ENCODE measurements around the gene VEGFC. TPM values are rescaled to one million over a fixed set of nuclear protein-coding genes. Genes with fewer than 3 reads are reported as not detected.

The VEGFC gene
- polyA plus RNA-seq, 1 donor, result 6.6 TPM

GRCh38 chr4:176767183-176767582, 25.5 kb downstream of the VEGFC start:
- Histone ChIP-seq H3K27ac (ENCODE audit: low read length) (no peak overlapping the region), H3K9me3 (ENCODE audit: control insufficient read depth, low read depth, low read length) (no peaks in the 10 kb centered on the region), H3K27me3 (ENCODE audit: control insufficient read depth, insufficient read depth, low read length) (no peaks in the 10 kb centered on the region), H3K4me3 (ENCODE audit: low read length) (no peak overlapping the region), H3K4me1 (ENCODE audit: control insufficient read depth, insufficient read depth, low read length) (no peaks in the 10 kb centered on the region), H3K36me3 (ENCODE audit: control insufficient read depth, insufficient read depth, low read length) (no peaks in the 10 kb centered on the region)
- no CpG with 5 or more reads among the region's 1 CpG for WGBS (ENCODE audit: insufficient coverage, low lambda C conversion rate)
- no peak for DNase-seq

- no peaks in the 10 kb centered on the region for H3K4me1 ChIP-seq (ENCODE audit: control insufficient read depth, insufficient read depth, low read length)
- H3K9me3 ChIP-seq (ENCODE audit: control insufficient read depth, low read depth, low read length), result no peaks in the 10 kb centered on the region
- H3K4me3 ChIP-seq (ENCODE audit: low read length), result no peak overlapping the region
- H3K27ac ChIP-seq (ENCODE audit: low read length), result no peak overlapping the region
- no peaks in the 10 kb centered on the region for H3K36me3 ChIP-seq (ENCODE audit: control insufficient read depth, insufficient read depth, low read length)
- no peaks in the 10 kb centered on the region for H3K27me3 ChIP-seq (ENCODE audit: control insufficient read depth, insufficient read depth, low read length)
- no peak for DNase-seq
- 80% methylated on average over 1 of the region's 3 CpGs for WGBS (ENCODE audit: insufficient coverage, low lambda C conversion rate)
Observed at GRCh38 chr4:176762661-176763308, 29.9 kb downstream of the VEGFC start.

GRCh38 chr4:176761872-176762271, 30.9 kb downstream of the VEGFC start:
- H3K4me3 ChIP-seq (ENCODE audit: low read length), result no peak overlapping the region
- no peak overlapping the region for H3K27ac ChIP-seq (ENCODE audit: low read length)
- H3K36me3 ChIP-seq (ENCODE audit: control insufficient read depth, insufficient read depth, low read length), result no peaks in the 10 kb centered on the region
- H3K4me1 ChIP-seq (ENCODE audit: control insufficient read depth, insufficient read depth, low read length), result no peaks in the 10 kb centered on the region
- no peaks in the 10 kb centered on the region for H3K9me3 ChIP-seq (ENCODE audit: control insufficient read depth, low read depth, low read length)
- DNase-seq, result no peak
- no peaks in the 10 kb centered on the region for H3K27me3 ChIP-seq (ENCODE audit: control insufficient read depth, insufficient read depth, low read length)
- WGBS (ENCODE audit: insufficient coverage, low lambda C conversion rate), result no CpG with 5 or more reads among the region's 3 CpGs

- Histone ChIP-seq H3K27me3 (ENCODE audit: control insufficient read depth, insufficient read depth, low read length) (no peaks in the 10 kb centered on the region), H3K4me3 (ENCODE audit: low read length) (no peak overlapping the region), H3K27ac (ENCODE audit: low read length) (no peak overlapping the region), H3K36me3 (ENCODE audit: control insufficient read depth, insufficient read depth, low read length) (no peaks in the 10 kb centered on the region), H3K4me1 (ENCODE audit: control insufficient read depth, insufficient read depth, low read length) (no peaks in the 10 kb centered on the region), H3K9me3 (ENCODE audit: control insufficient read depth, low read depth, low read length) (no peaks in the 10 kb centered on the region)
- no CpG with 5 or more reads among the region's 3 CpGs for whole genome bisulfite sequencing (ENCODE audit: insufficient coverage, low lambda C conversion rate)
- DNase-seq, result no peak
Observed at GRCh38 chr4:176760471-176760870, 32.3 kb downstream of the VEGFC start.

- no peak overlapping the region for H3K27ac ChIP-seq (ENCODE audit: low read length)
- no peaks in the 10 kb centered on the region for H3K36me3 ChIP-seq (ENCODE audit: control insufficient read depth, insufficient read depth, low read length)
- H3K4me1 ChIP-seq (ENCODE audit: control insufficient read depth, insufficient read depth, low read length), result no peaks in the 10 kb centered on the region
- H3K4me3 ChIP-seq (ENCODE audit: low read length), result no peak overlapping the region
- H3K9me3 ChIP-seq (ENCODE audit: control insufficient read depth, low read depth, low read length), result no peaks in the 10 kb centered on the region
- H3K27me3 ChIP-seq (ENCODE audit: control insufficient read depth, insufficient read depth, low read length), result no peaks in the 10 kb centered on the region
- no peak for DNase-seq
- 100% methylated on average over 1 of the region's 2 CpGs for WGBS (ENCODE audit: insufficient coverage, low lambda C conversion rate)
Observed at GRCh38 chr4:176758731-176759130, 34.0 kb downstream of the VEGFC start.

GRCh38 chr4:176758323-176758722, 34.4 kb downstream of the VEGFC start:
- no peaks in the 10 kb centered on the region for H3K36me3 ChIP-seq (ENCODE audit: control insufficient read depth, insufficient read depth, low read length)
- WGBS (ENCODE audit: insufficient coverage, low lambda C conversion rate), result 100% methylated on average over 1 of the region's 4 CpGs
- H3K27me3 ChIP-seq (ENCODE audit: control insufficient read depth, insufficient read depth, low read length), result no peaks in the 10 kb centered on the region
- H3K4me3 ChIP-seq (ENCODE audit: low read length), result no peak overlapping the region
- no peaks in the 10 kb centered on the region for H3K4me1 ChIP-seq (ENCODE audit: control insufficient read depth, insufficient read depth, low read length)
- H3K9me3 ChIP-seq (ENCODE audit: control insufficient read depth, low read depth, low read length), result no peaks in the 10 kb centered on the region
- no peak overlapping the region for H3K27ac ChIP-seq (ENCODE audit: low read length)
- DNase-seq, result no peak

- no peak overlapping the region for H3K27ac ChIP-seq (ENCODE audit: low read length)
- H3K36me3 ChIP-seq (ENCODE audit: control insufficient read depth, insufficient read depth, low read length), result no peaks in the 10 kb centered on the region
- 80% methylated on average over 1 of the region's 2 CpGs for WGBS (ENCODE audit: insufficient coverage, low lambda C conversion rate)
- no peak overlapping the region for H3K4me3 ChIP-seq (ENCODE audit: low read length)
- no peak for DNase-seq
- no peaks in the 10 kb centered on the region for H3K9me3 ChIP-seq (ENCODE audit: control insufficient read depth, low read depth, low read length)
- no peaks in the 10 kb centered on the region for H3K4me1 ChIP-seq (ENCODE audit: control insufficient read depth, insufficient read depth, low read length)
- H3K27me3 ChIP-seq (ENCODE audit: control insufficient read depth, insufficient read depth, low read length), result no peaks in the 10 kb centered on the region
Observed at GRCh38 chr4:176755613-176756012, 37.1 kb downstream of the VEGFC start.

GRCh38 chr4:176755001-176755400, 37.7 kb downstream of the VEGFC start:
- Histone ChIP-seq H3K27me3 (ENCODE audit: control insufficient read depth, insufficient read depth, low read length) (no peaks in the 10 kb centered on the region), H3K4me3 (ENCODE audit: low read length) (no peak overlapping the region), H3K27ac (ENCODE audit: low read length) (no peak overlapping the region), H3K9me3 (ENCODE audit: control insufficient read depth, low read depth, low read length) (no peaks in the 10 kb centered on the region), H3K36me3 (ENCODE audit: control insufficient read depth, insufficient read depth, low read length) (no peaks in the 10 kb centered on the region), H3K4me1 (ENCODE audit: control insufficient read depth, insufficient read depth, low read length) (no peaks in the 10 kb centered on the region)
- DNase-seq, result no peak
- 80% methylated on average over 1 of the region's 2 CpGs for WGBS (ENCODE audit: insufficient coverage, low lambda C conversion rate)

GRCh38 chr4:176753049-176753448, 39.7 kb downstream of the VEGFC start:
- WGBS (ENCODE audit: insufficient coverage, low lambda C conversion rate), result no CpG with 5 or more reads among the region's 3 CpGs
- no peak overlapping the region for H3K27ac ChIP-seq (ENCODE audit: low read length)
- no peak overlapping the region for H3K4me3 ChIP-seq (ENCODE audit: low read length)
- H3K9me3 ChIP-seq (ENCODE audit: control insufficient read depth, low read depth, low read length), result no peaks in the 10 kb centered on the region
- no peaks in the 10 kb centered on the region for H3K36me3 ChIP-seq (ENCODE audit: control insufficient read depth, insufficient read depth, low read length)
- DNase-seq, result no peak
- H3K4me1 ChIP-seq (ENCODE audit: control insufficient read depth, insufficient read depth, low read length), result no peaks in the 10 kb centered on the region
- H3K27me3 ChIP-seq (ENCODE audit: control insufficient read depth, insufficient read depth, low read length), result no peaks in the 10 kb centered on the region

- no peaks in the 10 kb centered on the region for H3K36me3 ChIP-seq (ENCODE audit: control insufficient read depth, insufficient read depth, low read length)
- no peaks in the 10 kb centered on the region for H3K27me3 ChIP-seq (ENCODE audit: control insufficient read depth, insufficient read depth, low read length)
- no peak for DNase-seq
- H3K4me3 ChIP-seq (ENCODE audit: low read length), result no peak overlapping the region
- H3K9me3 ChIP-seq (ENCODE audit: control insufficient read depth, low read depth, low read length), result no peaks in the 10 kb centered on the region
- no peak overlapping the region for H3K27ac ChIP-seq (ENCODE audit: low read length)
- no peaks in the 10 kb centered on the region for H3K4me1 ChIP-seq (ENCODE audit: control insufficient read depth, insufficient read depth, low read length)
- 83% methylated on average over 1 of the region's 6 CpGs for WGBS (ENCODE audit: insufficient coverage, low lambda C conversion rate)
Observed at GRCh38 chr4:176752191-176752749, 40.5 kb downstream of the VEGFC start.

GRCh38 chr4:176751061-176751460, 41.7 kb downstream of the VEGFC start:
- Histone ChIP-seq H3K4me3 (ENCODE audit: low read length) (no peak overlapping the region), H3K36me3 (ENCODE audit: control insufficient read depth, insufficient read depth, low read length) (no peaks in the 10 kb centered on the region), H3K4me1 (ENCODE audit: control insufficient read depth, insufficient read depth, low read length) (no peaks in the 10 kb centered on the region), H3K27ac (ENCODE audit: low read length) (no peak overlapping the region), H3K9me3 (ENCODE audit: control insufficient read depth, low read depth, low read length) (no peaks in the 10 kb centered on the region), H3K27me3 (ENCODE audit: control insufficient read depth, insufficient read depth, low read length) (no peaks in the 10 kb centered on the region)
- DNase-seq, result no peak
- WGBS (ENCODE audit: insufficient coverage, low lambda C conversion rate), result no CpG with 5 or more reads among the region's 2 CpGs

All from large intestine (tissue), 3 donors.